Stimulated activated naive CD8-positive, alpha-beta T cell treated with anti-CD3 and anti-CD28 coated beads, Interleukin-15, Interleukin-2, amounts not matched to agents 100 ng/mL and 50 ng/mL, for 24 hours (primary cell): ENCODE measurements around the gene WSCD2.

ENCODE experiments used
- H3K27ac Mint-ChIP-seq: one replicate; pipeline ENCODE4 v1.8.0; 2021; ENCODE audit warnings: mild to moderate bottlenecking, mixed read lengths
- H3K27me3 Mint-ChIP-seq: one replicate; pipeline ENCODE4 v1.8.0; 2021; ENCODE audit warnings: mixed read lengths
- H3K36me3 Mint-ChIP-seq: one replicate; pipeline ENCODE4 v1.8.0; 2021; ENCODE audit warnings: low read depth, mixed read lengths
- H3K4me1 Mint-ChIP-seq: one replicate; pipeline ENCODE4 v1.8.0; 2021; ENCODE audit warnings: low read depth, mixed read lengths
- H3K4me3 Mint-ChIP-seq: one replicate; pipeline ENCODE4 v1.8.0; 2021; ENCODE audit warnings: mild to moderate bottlenecking, mixed read lengths
- H3K9me3 Mint-ChIP-seq: one replicate; pipeline ENCODE4 v1.8.0; 2021; ENCODE audit warnings: mixed read lengths

The WSCD2 gene

DNA sequence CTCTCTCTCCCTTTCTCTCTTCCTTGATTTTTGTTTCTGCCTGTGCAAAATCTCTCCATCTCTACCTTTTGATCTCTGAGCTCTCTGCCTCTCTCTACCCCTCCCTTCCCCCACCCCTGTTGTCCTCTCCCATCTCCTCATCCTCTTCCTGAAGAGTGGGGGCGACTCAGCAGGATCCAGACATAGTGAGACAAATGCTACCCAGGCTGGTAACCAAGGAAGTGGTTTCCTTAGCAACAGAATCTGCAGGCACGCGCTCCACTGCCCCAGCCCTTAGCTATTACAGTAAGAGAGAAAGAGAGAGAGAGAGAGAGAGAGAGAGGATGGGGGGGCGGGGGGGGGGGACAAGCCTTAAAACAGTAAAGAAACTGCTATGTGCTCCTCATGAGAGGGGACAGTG is 124.5 kb downstream of the WSCD2 start:
- H3K4me3 Mint-ChIP-seq, result no peak overlapping the region
- H3K27me3 Mint-ChIP-seq, result peaks cover 16% of the 10 kb centered on the region
- H3K27ac Mint-ChIP-seq, result no peak overlapping the region
- no peaks in the 10 kb centered on the region for H3K36me3 Mint-ChIP-seq
- H3K4me1 Mint-ChIP-seq, result no peaks in the 10 kb centered on the region
- H3K9me3 Mint-ChIP-seq, result no peaks in the 10 kb centered on the region

GRCh38 chr12:108254030-108254429 is 124.9 kb downstream of the WSCD2 start:
- Mint-ChIP-seq H3K27me3 (peaks cover 16% of the 10 kb centered on the region), H3K36me3 (no peaks in the 10 kb centered on the region), H3K9me3 (no peaks in the 10 kb centered on the region), H3K4me3 (no peak overlapping the region), H3K4me1 (no peaks in the 10 kb centered on the region), H3K27ac (no peak overlapping the region)

DNA sequence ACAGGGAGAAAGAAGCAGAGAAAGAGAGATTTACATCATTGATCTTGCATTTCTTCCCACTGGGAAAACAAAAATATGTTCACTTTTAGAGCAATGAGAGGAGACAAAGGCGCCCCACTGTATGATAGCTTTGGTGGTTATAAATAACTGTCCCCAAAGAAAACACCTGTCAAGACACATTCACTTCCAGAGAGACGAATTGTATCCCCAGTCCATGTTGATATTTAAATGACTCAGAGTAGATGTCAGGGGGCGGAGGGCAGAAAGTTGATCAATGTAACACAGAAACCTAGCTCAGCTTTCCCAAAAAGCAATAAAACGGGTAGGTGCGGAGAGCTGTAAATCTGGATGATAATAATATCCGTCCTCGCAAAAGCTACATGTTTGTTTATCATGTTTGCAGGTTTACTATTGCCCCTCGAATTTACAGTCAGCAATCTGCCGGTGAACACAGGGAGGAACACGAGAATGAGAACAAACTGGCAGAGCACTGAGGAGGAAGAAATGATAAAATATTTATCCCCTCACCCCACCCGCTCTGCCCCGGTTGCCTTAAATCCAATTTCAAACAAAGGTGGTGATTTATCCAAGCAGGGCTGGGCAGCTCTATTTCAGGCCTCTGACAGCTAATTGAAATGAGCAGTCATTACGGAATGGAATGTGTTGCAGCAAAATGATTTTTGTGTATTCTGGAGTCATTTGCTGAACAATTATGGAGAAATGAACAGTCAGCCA is 125.6 kb downstream of the WSCD2 start:
- peaks cover 16% of the 10 kb centered on the region for H3K27me3 Mint-ChIP-seq
- H3K4me3 Mint-ChIP-seq, result no peak overlapping the region
- H3K27ac Mint-ChIP-seq, result no peak overlapping the region

GRCh38 chr12:108255252-108255602 is 126.1 kb downstream of the WSCD2 start:
- Mint-ChIP-seq H3K4me1 (no peaks in the 10 kb centered on the region), H3K9me3 (peaks cover 7% of the 10 kb centered on the region), H3K36me3 (no peaks in the 10 kb centered on the region), H3K27me3 (peaks cover 14% of the 10 kb centered on the region), H3K4me3 (no peak overlapping the region), H3K27ac (no peak overlapping the region)

More for the DNA sequence above, 125.6 kb downstream of the WSCD2 start:
- Mint-ChIP-seq H3K9me3 (peaks cover 4% of the 10 kb centered on the region), H3K4me1 (no peaks in the 10 kb centered on the region), H3K36me3 (no peaks in the 10 kb centered on the region)

DNA sequence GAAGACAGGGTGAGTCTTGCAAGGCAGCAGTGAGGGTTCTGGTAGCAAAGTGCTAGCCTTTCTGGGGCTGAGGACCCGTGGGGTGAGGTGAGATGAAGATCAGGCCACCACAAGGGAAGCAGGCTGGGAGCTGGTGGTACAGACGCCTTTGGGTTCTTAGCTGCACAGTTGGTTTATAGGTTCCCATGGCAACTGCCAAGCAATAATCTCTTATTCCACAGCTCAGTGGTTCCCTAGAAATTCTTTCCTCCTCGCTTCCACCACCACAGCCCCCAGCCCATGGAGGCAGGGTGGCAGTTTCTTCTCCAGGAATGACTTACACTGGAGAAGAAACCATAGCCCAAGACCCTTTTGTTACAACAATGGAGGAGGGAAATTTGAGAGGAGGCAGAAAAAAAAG is 127.9 kb downstream of the WSCD2 start:
- Mint-ChIP-seq H3K27me3 (peaks cover 11% of the 10 kb centered on the region), H3K9me3 (peaks cover 24% of the 10 kb centered on the region), H3K27ac (no peak overlapping the region), H3K36me3 (no peaks in the 10 kb centered on the region), H3K4me3 (no peak overlapping the region), H3K4me1 (no peaks in the 10 kb centered on the region)

GRCh38 chr12:108257610-108258106 is 128.6 kb downstream of the WSCD2 start:
- no peak overlapping the region for H3K4me3 Mint-ChIP-seq
- H3K9me3 Mint-ChIP-seq, result peaks cover 27% of the 10 kb centered on the region
- H3K27ac Mint-ChIP-seq, result no peak overlapping the region
- H3K4me1 Mint-ChIP-seq, result no peaks in the 10 kb centered on the region
- no peaks in the 10 kb centered on the region for H3K36me3 Mint-ChIP-seq
- H3K27me3 Mint-ChIP-seq, result peaks cover 9% of the 10 kb centered on the region

GRCh38 chr12:108260039-108260438 is 131.0 kb downstream of the WSCD2 start:
- no peak overlapping the region for H3K27ac Mint-ChIP-seq
- peaks cover 5% of the 10 kb centered on the region for H3K27me3 Mint-ChIP-seq
- no peak overlapping the region for H3K4me3 Mint-ChIP-seq
- no peaks in the 10 kb centered on the region for H3K4me1 Mint-ChIP-seq
- peaks cover 28% of the 10 kb centered on the region for H3K9me3 Mint-ChIP-seq
- H3K36me3 Mint-ChIP-seq, result no peaks in the 10 kb centered on the region

GRCh38 chr12:108260969-108261368 is 131.9 kb downstream of the WSCD2 start:
- no peaks in the 10 kb centered on the region for H3K4me1 Mint-ChIP-seq
- H3K36me3 Mint-ChIP-seq, result no peaks in the 10 kb centered on the region
- H3K27me3 Mint-ChIP-seq, result peaks cover 5% of the 10 kb centered on the region
- H3K9me3 Mint-ChIP-seq, result peaks cover 28% of the 10 kb centered on the region
- H3K4me3 Mint-ChIP-seq, result no peak overlapping the region
- H3K27ac Mint-ChIP-seq, result no peak overlapping the region

DNA sequence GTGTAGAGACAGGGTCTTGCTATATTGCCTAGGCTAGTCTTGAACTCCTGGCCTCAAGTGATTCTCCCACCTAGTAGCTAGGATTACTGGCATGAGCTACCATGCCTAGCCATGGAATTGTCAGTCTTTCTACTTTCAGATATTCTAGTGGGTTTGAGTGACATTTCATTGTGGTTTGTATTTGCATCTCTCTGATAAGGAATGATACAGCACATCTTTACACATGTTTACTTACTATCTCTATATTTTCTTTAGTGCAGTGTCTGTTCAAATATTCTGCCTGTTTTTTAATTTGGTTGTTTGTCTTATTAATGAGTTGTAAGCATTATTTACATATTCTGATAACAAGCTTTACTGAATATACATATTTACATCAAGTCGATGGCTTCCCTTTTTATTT is 136.4 kb downstream of the WSCD2 start:
- no peak overlapping the region for H3K27ac Mint-ChIP-seq
- no peaks in the 10 kb centered on the region for H3K36me3 Mint-ChIP-seq
- H3K4me1 Mint-ChIP-seq, result no peaks in the 10 kb centered on the region
- peaks cover 18% of the 10 kb centered on the region for H3K9me3 Mint-ChIP-seq
- peaks cover 9% of the 10 kb centered on the region for H3K27me3 Mint-ChIP-seq
- H3K4me3 Mint-ChIP-seq, result no peak overlapping the region

DNA sequence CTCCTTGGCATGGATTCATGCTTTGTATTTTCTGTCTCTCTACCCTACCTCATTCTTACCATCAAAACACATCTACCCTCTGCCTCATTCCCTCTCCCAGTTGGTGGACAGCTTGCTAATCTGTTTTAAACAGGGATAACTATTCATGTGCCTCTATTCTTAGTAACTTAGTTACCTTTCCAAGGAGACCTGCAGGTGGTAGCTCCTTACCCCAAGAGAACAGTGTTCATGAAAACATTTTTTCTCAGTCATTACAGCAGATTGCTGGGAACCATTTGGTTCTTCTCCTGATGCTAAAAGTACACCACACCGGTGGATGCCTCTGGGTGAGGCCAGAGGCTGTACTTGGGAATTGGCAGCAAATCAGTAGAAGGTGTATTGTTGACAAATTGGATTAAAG is 137.0 kb downstream of the WSCD2 start:
- Mint-ChIP-seq H3K27ac (no peak overlapping the region), H3K27me3 (peaks cover 6% of the 10 kb centered on the region), H3K36me3 (no peaks in the 10 kb centered on the region), H3K9me3 (peaks cover 12% of the 10 kb centered on the region), H3K4me3 (no peak overlapping the region), H3K4me1 (no peaks in the 10 kb centered on the region)

DNA sequence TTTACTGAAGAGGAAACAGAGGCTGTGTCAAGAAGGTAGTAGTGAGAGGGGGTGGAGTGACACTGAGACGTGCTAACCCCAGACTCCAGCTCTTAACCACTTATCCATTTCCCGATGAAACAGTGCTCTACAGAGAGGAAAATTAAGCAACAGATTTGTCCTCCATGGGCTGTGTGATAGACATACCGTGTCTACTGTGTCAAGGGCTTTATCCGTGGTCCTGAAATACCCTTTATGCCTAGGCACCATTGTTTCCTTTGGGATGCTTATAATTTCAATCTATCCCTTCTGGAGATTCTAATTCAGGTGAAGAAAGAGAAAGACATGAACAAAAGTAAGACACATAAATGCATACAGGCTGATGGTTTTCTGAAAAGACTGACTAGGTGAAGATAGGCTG is 138.4 kb downstream of the WSCD2 start:
- H3K27me3 Mint-ChIP-seq, result peaks cover 6% of the 10 kb centered on the region
- H3K36me3 Mint-ChIP-seq, result no peaks in the 10 kb centered on the region
- H3K9me3 Mint-ChIP-seq, result peaks cover 3% of the 10 kb centered on the region

DNA sequence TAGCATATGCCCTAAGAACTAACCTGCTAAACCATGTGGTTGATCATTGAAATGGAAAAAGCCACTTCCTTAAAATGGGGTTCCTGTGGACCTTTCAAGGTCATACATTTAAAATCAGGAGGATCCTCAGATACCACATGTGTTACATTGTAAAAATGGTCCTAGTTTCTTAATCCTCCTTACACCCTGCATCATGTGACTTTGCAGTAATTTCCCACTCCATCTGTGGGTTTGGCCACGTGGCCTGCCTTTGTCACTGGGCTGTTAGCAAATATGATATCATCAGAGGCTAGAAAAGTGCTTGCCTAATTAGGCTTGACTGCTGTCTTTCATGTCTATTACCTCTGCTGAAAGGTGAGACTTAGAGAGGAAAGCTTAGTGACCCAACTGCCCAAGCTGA is 139.3 kb downstream of the WSCD2 start:
- Mint-ChIP-seq H3K36me3 (no peaks in the 10 kb centered on the region), H3K27ac (no peak overlapping the region), H3K4me3 (no peak overlapping the region), H3K9me3 (no peaks in the 10 kb centered on the region), H3K4me1 (no peaks in the 10 kb centered on the region), H3K27me3 (peaks cover 6% of the 10 kb centered on the region)

More for the DNA sequence above, 138.4 kb downstream of the WSCD2 start:
- Mint-ChIP-seq H3K27ac (no peak overlapping the region), H3K4me1 (no peaks in the 10 kb centered on the region), H3K4me3 (no peak overlapping the region)

GRCh38 chr12:108269224-108269623 is 140.1 kb downstream of the WSCD2 start:
- no peaks in the 10 kb centered on the region for H3K4me1 Mint-ChIP-seq
- H3K4me3 Mint-ChIP-seq, result no peak overlapping the region
- H3K27me3 Mint-ChIP-seq, result peaks cover 6% of the 10 kb centered on the region
- no peak overlapping the region for H3K27ac Mint-ChIP-seq
- no peaks in the 10 kb centered on the region for H3K9me3 Mint-ChIP-seq
- H3K36me3 Mint-ChIP-seq, result no peaks in the 10 kb centered on the region

GRCh38 chr12:108270035-108270848 is 141.2 kb downstream of the WSCD2 start:
- no peak overlapping the region for H3K27ac Mint-ChIP-seq
- H3K4me1 Mint-ChIP-seq, result no peaks in the 10 kb centered on the region
- no peak overlapping the region for H3K4me3 Mint-ChIP-seq
- peaks cover 6% of the 10 kb centered on the region for H3K27me3 Mint-ChIP-seq
- H3K9me3 Mint-ChIP-seq, result no peaks in the 10 kb centered on the region
- no peaks in the 10 kb centered on the region for H3K36me3 Mint-ChIP-seq

DNA sequence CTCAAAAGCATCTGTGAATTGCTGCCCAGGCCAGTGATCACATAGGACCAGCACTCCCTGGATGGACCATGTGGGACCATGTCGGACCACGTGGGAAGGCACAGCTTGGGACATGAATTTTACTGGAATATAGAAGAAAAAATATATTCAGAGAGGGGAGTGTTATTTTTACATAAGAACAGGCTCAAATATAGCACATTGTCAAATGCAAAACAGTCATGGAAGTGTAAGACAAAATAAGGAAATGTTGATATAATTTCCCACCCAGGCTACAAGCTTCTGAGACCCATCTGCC is 141.7 kb downstream of the WSCD2 start:
- no peak overlapping the region for H3K27ac Mint-ChIP-seq
- H3K36me3 Mint-ChIP-seq, result no peaks in the 10 kb centered on the region
- no peaks in the 10 kb centered on the region for H3K9me3 Mint-ChIP-seq
- no peak overlapping the region for H3K4me3 Mint-ChIP-seq
- H3K27me3 Mint-ChIP-seq, result peaks cover 6% of the 10 kb centered on the region
- no peaks in the 10 kb centered on the region for H3K4me1 Mint-ChIP-seq
